GM12892 (cell line): Measurements from ENCODE around the gene ADAMTSL2.

Source experiments
- POLR2A ChIP-seq: IDR thresholded peaks from 2 replicates; pipeline ENCODE4 v1.6.1; 2011; ENCODE audit warnings: low read depth, low read length, control low read depth
- POLR2AphosphoS5 ChIP-seq: IDR thresholded peaks from 2 replicates; pipeline ENCODE4 v1.6.1; 2011; ENCODE audit warnings: low read depth, low read length, control low read depth
- TAF1 ChIP-seq: IDR thresholded peaks from 2 replicates; pipeline ENCODE4 v1.6.1; 2011; ENCODE audit warnings: low read depth, mild to moderate bottlenecking, control low read depth, low read length, borderline replicate concordance

- TF ChIP-seq TAF1 (no peak), POLR2A (no peak), POLR2AphosphoS5 (no peak)
These were observed 27.1 kb upstream of the ADAMTSL2 start for GRCh38 chr9:133507246-133507965.
